GM18505 (cell line): ENCODE results near the gene CCDC121.

Experiments used
- ATAC-seq: cut with Tn5 transposase; IDR thresholded peaks from one replicate; pipeline ENCODE4 v1.9.1; 2021; ENCODE audit not compliant: unreplicated experiment
- POLR2A ChIP-seq: IDR thresholded peaks from 4 replicates; pipeline ENCODE4 v1.6.1; 2011; ENCODE audit warnings: borderline replicate concordance; ENCODE audit not compliant: insufficient read depth, insufficient read length; ENCODE audit errors: extremely low read depth

Gene CCDC121

DNA sequence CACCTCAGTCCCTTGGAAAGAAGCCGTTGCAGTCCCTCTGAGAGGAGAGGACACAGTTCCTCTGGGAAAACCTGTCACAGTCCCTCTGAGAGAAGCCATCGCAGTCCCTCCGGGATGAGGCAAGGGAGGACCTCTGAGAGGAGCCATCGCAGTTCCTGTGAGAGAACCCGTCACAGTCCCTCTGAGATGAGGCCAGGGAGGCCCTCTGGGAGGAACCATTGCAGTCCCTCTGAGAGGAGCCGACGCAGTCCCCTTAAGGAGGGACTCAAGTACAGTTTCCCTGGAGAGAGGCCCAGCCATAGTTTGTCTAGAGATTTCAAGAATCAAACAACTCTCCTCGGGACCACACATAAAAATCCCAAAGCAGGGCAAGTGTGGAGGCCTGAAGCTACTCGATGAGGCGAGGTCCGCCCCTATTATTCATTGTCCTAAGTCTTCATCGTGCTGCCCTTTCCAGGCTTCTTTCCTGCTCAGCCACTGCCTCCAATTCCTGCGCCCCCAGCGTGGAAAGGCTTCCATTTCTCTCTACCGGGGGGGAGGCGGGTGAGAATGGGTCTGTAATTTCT lies 46.6 kb downstream of the CCDC121 start:
- TF ChIP-seq POLR2A: no peak
- ATAC-seq: no peak

DNA sequence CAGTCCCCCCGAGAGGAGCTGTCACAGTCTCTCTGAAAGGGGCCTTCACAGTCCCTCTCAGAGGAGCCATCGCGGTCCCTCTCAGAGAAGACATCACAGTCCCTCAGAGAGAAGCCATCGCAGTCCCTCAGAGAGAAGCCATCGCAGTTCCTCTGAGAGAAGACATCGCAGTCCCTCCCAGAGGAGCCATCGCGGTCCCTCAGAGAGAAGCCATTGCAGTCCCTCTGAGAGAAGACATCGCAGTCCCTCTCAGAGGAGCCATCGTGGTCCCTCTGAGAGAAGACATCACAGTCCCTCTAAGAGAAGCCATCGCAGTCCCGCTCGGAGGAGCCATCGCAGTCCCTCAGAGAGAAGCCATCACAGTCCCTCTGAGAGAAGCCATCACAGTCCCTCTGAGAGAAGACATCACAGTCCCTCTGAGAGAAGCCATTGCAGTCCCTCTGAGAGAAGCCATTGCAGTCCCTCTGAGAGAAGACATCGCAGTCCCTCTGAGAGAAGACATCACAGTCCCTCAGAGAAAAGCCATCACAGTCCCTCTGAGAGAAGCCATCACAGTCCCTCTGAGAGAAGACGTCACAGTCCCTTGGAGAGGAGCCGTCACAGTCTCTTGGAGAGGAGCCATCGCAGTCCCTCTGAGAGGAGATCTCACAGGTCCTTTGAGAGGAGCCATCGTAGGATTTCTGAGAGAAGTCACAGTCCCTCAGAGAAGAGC lies 47.2 kb downstream of the CCDC121 start:
- ATAC-seq: no peak
- no peak for TF ChIP-seq POLR2A
